Endometrial microvascular endothelial cells (primary cell): Measurements from ENCODE around the gene CCR5AS.

Experiments
- in situ Hi-C: cut with HindIII; loops from 2 replicates; pipeline ENCODE4 v1.10.0; 2017; ENCODE audit warnings: low sequenced_read_pairs, low pct_unique_long_range_greater_than_20kb; ENCODE audit errors: inconsistent ontology term

CCR5AS gene

GRCh38 chr3:46365737-46366524 lies 40.9 kb downstream of the CCR5AS start:
- in situ Hi-C loops: no loop called here

- in situ Hi-C loops: no loop called here
Observed at GRCh38 chr3:46365041-46365440, 41.8 kb downstream of the CCR5AS start.

- in situ Hi-C loops: no loop called here
Observed at GRCh38 chr3:46361408-46362283, 45.2 kb downstream of the CCR5AS start.

- in situ Hi-C loops: no loop called here
Observed at GRCh38 chr3:46360907-46361306, 46.0 kb downstream of the CCR5AS start.

- in situ Hi-C loops: no loop called here
Observed at GRCh38 chr3:46359733-46360493, 47.0 kb downstream of the CCR5AS start.

- in situ Hi-C loops: no loop called here
Observed at GRCh38 chr3:46358466-46358865, 48.4 kb downstream of the CCR5AS start.

- in situ Hi-C loops: no loop called here
Observed at GRCh38 chr3:46356909-46357308, 50.0 kb downstream of the CCR5AS start.

- in situ Hi-C loops: no loop called here
Observed at GRCh38 chr3:46356276-46356675, 50.6 kb downstream of the CCR5AS start.

GRCh38 chr3:46354984-46355383 lies 51.9 kb downstream of the CCR5AS start:
- in situ Hi-C loops: no loop called here

GRCh38 chr3:46354478-46354877 lies 52.4 kb downstream of the CCR5AS start:
- in situ Hi-C loops: no loop called here

GRCh38 chr3:46353647-46354410 lies 53.0 kb downstream of the CCR5AS start, which contains the start of gene CCR2:
Gene CCR2 (plus strand): TSS chr3:46354111. CDS start chr3:46357528, 3,417 bp downstream.
- in situ Hi-C loops: no loop called here

GRCh38 chr3:46353090-46353489 lies 53.8 kb downstream of the CCR5AS start:
- in situ Hi-C loops: no loop called here

- in situ Hi-C loops: no loop called here
Observed at GRCh38 chr3:46351646-46352045, 55.2 kb downstream of the CCR5AS start.

- in situ Hi-C loops: no loop called here
Observed at GRCh38 chr3:46350262-46350565, 56.7 kb downstream of the CCR5AS start.

GRCh38 chr3:46349484-46350261 lies 57.2 kb downstream of the CCR5AS start:
- in situ Hi-C loops: no loop called here

- in situ Hi-C loops: no loop called here
Observed at GRCh38 chr3:46348823-46349482, 57.9 kb downstream of the CCR5AS start.

- in situ Hi-C loops: no loop called here
Observed at GRCh38 chr3:46344476-46344875, 62.4 kb downstream of the CCR5AS start.

- in situ Hi-C loops: no loop called here
Observed at GRCh38 chr3:46338840-46339239, 68.0 kb downstream of the CCR5AS start.
